A549 treated with Hydrocortisone at 1 μM for 4 hours (cell line): ENCODE data around the gene SPATA19. TPM values are rescaled to one million over a fixed set of nuclear protein-coding genes. Genes with fewer than 3 reads are reported as not detected.

ENCODE experiments used
- total RNA-seq: library from RNA; stranded (reverse); fragments of 200-300 nt; extraction: Qiagen RNA extraction; gene quantifications from 5 replicates; pipeline ENCODE4 v1.2.3, GENCODE V29; 2022

SPATA19 gene
- total RNA-seq: not detected in 5 replicates

GRCh38 chr11:133845413-133845812 lies at the start of gene SPATA19:
Gene SPATA19 (minus strand): TSS chr11:133845513. CDS start chr11:133845446, 67 bp downstream.

Other genes starting within 250 kb of the SPATA19 start
- 1.3 to 3.1 TPM (median 2.1 TPM) in 5 replicates for gene IGSF9B, start 111.5 kb upstream of the SPATA19 start, total RNA-seq
- 3.7 to 4.9 TPM (median 4.2 TPM) in 5 replicates for gene JAM3, start 223.6 kb upstream of the SPATA19 start, total RNA-seq